Gastroesophageal sphincter (tissue), 4 donors: ENCODE results near the gene SAA2. TPM values are rescaled to one million over a fixed set of nuclear protein-coding genes. Genes with fewer than 3 reads are reported as not detected.

ENCODE experiments used
- ATAC-seq: fragments of 150-250 bp; one replicate; pipeline ENCODE4 v1.9.1; 2016; ENCODE audit warnings: mild to moderate bottlenecking, moderate library complexity
- H3K27ac ChIP-seq, 4 donors: fragments of 200-600 bp; sonication (generic) in 3 of 4; 1 replicate in 3 of 4; 2 replicates in 1 of 4; pipeline ENCODE4 v1.5.1; 2016 to 2019
- H3K27me3 ChIP-seq: fragments of 200-600 bp; sonication (generic); one replicate; pipeline ENCODE4 v1.5.1; 2019
- H3K36me3 ChIP-seq, 2 donors: fragments of 200-600 bp; sonication (generic); one replicate each; pipeline ENCODE4 v1.5.1; 2019; ENCODE audit warnings: control low read depth in 1 of 2
- H3K4me1 ChIP-seq, 3 donors: fragments of 200-600 bp; sonication (generic); 1 replicate in 2 of 3; 2 replicates in 1 of 3; pipeline ENCODE4 v1.5.1; 2016 to 2019; ENCODE audit warnings: control low read depth in 2 of 3
- H3K4me3 ChIP-seq, 2 donors: fragments of 200-600 bp; sonication (generic); one replicate each; pipeline ENCODE4 v1.5.1; 2019; ENCODE audit warnings: mild to moderate bottlenecking in 1 of 2, moderate library complexity in 1 of 2
- H3K9me3 ChIP-seq, 3 donors: fragments of 200-600 bp; sonication (generic); one replicate each; pipeline ENCODE4 v1.5.1; 2017 to 2019; ENCODE audit warnings: control low read depth in 2 of 3
- CTCF ChIP-seq, 4 experiments: fragments of 200-600 bp in 2 of 4; fragments of 450-650 bp in 2 of 4; sonication (generic) in 1 of 4; IDR thresholded peaks; one replicate each; pipeline ENCODE4 v1.5.1; 2017 to 2019; ENCODE audit warnings: antibody characterized with exemption in 4 of 4, mild to moderate bottlenecking in 2 of 4, moderate library complexity in 2 of 4
- EP300 ChIP-seq: sonication (generic); formaldehyde crosslinking; IDR thresholded peaks from one replicate; pipeline ENCODE4 v1.6.1; 2017; ENCODE audit warnings: antibody characterized with exemption, mild to moderate bottlenecking
- POLR2A ChIP-seq, 2 donors: fragments of 450-650 bp; IDR thresholded peaks; one replicate each; pipeline ENCODE4 v1.6.1; 2017; ENCODE audit warnings: antibody characterized with exemption in 2 of 2, mild to moderate bottlenecking in 2 of 2, moderate library complexity in 1 of 2
- POLR2AphosphoS5 ChIP-seq: sonication (generic); formaldehyde crosslinking; IDR thresholded peaks from one replicate; pipeline ENCODE4 v1.6.1; 2017; ENCODE audit warnings: antibody characterized with exemption
- WGBS, 2 donors: methylation state at CpG; one replicate each; pipeline ENCODE4 v1.1.5; 2018; ENCODE audit warnings: low coverage in 1 of 2; 5-methylcytosine and 5-hydroxymethylcytosine counted together
- total RNA-seq, 4 donors: library from RNA; depleted of rRNA; stranded (reverse); fragments of >200 nt; gene quantifications; one replicate each; pipeline ENCODE4 v1.1.0, GENCODE V29; 2016

The SAA2 gene
- total RNA-seq, 4 donors from 2014 or later, result 18.6 to 36.5 TPM; not detected in 2

GRCh38 chr11:18243783-18244362, 4.6 kb downstream of the SAA2 start:
- ATAC-seq, result no peak
- H3K4me3 ChIP-seq, result no peak overlapping the region
- no peaks in the 10 kb centered on the region for H3K4me1 ChIP-seq
- TF ChIP-seq EP300 (no peak), POLR2A (IDR thresholded peaks at IDR 0.05) (no peak), CTCF (IDR thresholded peaks at IDR 0.05) (peak in 3 of 4 experiments; percentile 17 to 55 (median 18)), POLR2AphosphoS5 (no peak)
- H3K36me3 ChIP-seq, result no peaks in the 10 kb centered on the region
- H3K27ac ChIP-seq, result no peak overlapping the region
- no peaks in the 10 kb centered on the region for H3K27me3 ChIP-seq
- H3K9me3 ChIP-seq, result no peaks in the 10 kb centered on the region
- WGBS, 2 donors, result 0% methylated on average over 1 of the region's 1 CpG; no CpG with 5 or more reads in 1 of the 2 donors

GRCh38 chr11:18239655-18240054, 8.8 kb downstream of the SAA2 start:
- no peak for TF ChIP-seq POLR2AphosphoS5
- TF ChIP-seq POLR2A (IDR thresholded peaks at IDR 0.05), result no peak
- TF ChIP-seq EP300, result no peak
- TF ChIP-seq CTCF (IDR thresholded peaks at IDR 0.05), result no peak
- ATAC-seq, result no peak
- Histone ChIP-seq H3K36me3 (no peaks in the 10 kb centered on the region), H3K27ac (no peak overlapping the region), H3K4me1 (no peaks in the 10 kb centered on the region), H3K27me3 (no peaks in the 10 kb centered on the region), H3K9me3 (no peaks in the 10 kb centered on the region), H3K4me3 (no peak overlapping the region)
- 54 to 67% methylated on average over 1 of the region's 1 CpG for WGBS, 2 donors

- Histone ChIP-seq H3K27ac (no peak within 1 kb of the TSS), H3K9me3 (no peaks in the 10 kb centered on the region), H3K4me1 (no peaks in the 10 kb centered on the region), H3K27me3 (no peaks in the 10 kb centered on the region), H3K4me3 (no peak within 1 kb of the TSS), H3K36me3 (no peaks in the 10 kb centered on the region)
- TF ChIP-seq POLR2A (IDR thresholded peaks at IDR 0.05), result no peak
- TF ChIP-seq EP300, result no peak
- TF ChIP-seq CTCF (IDR thresholded peaks at IDR 0.05), result no peak
- TF ChIP-seq POLR2AphosphoS5, result no peak
- ATAC-seq, result no peak
- WGBS, 2 donors, result 68 to 75% methylated on average over 2 of the region's 2 CpGs
Measured at GRCh38 chr11:18236664-18237356, 11.7 kb downstream of the SAA2 start, which contains the start of gene SAA4. SAA4 (minus strand) TSS chr11:18236802; CDS start chr11:18235926, 876 bp downstream.

GRCh38 chr11:18235394-18236334, 12.8 kb downstream of the SAA2 start:
- no peaks in the 10 kb centered on the region for H3K36me3 ChIP-seq

More at GRCh38 chr11:18235394-18236334, 12.8 kb downstream of the SAA2 start:
- TF ChIP-seq POLR2A (IDR thresholded peaks at IDR 0.05), result no peak
- TF ChIP-seq EP300, result no peak
- no peak for TF ChIP-seq POLR2AphosphoS5
- TF ChIP-seq CTCF (IDR thresholded peaks at IDR 0.05), result no peak
- H3K9me3 ChIP-seq, result no peaks in the 10 kb centered on the region
- ATAC-seq, result no peak
- WGBS, 2 donors, result 48 to 61% methylated on average over 2 to 6 of the region's 8 CpGs
- no peaks in the 10 kb centered on the region for H3K27me3 ChIP-seq
- no peak overlapping the region for H3K4me3 ChIP-seq
- H3K4me1 ChIP-seq, result no peaks in the 10 kb centered on the region
- no peak overlapping the region for H3K27ac ChIP-seq
